Neural progenitor cell (in vitro differentiated cells): ENCODE measurements around the gene SPATA12.

ENCODE experiments used
- CTCF ChIP-seq: fragments of 200-600 bp; sonication (generic); IDR thresholded peaks from 2 replicates; pipeline ENCODE4 v1.5.1; 2017; ENCODE audit warnings: antibody characterized with exemption, mild to moderate bottlenecking
- EZH2 ChIP-seq: fragments of 200-600 bp; sonication (generic); IDR thresholded peaks from 2 replicates; pipeline ENCODE4 v1.6.1; 2017; ENCODE audit warnings: antibody characterized with exemption, mild to moderate bottlenecking, moderate library complexity
- EZH2phosphoT487 ChIP-seq: fragments of 200-600 bp; sonication (generic); IDR thresholded peaks from 2 replicates; pipeline ENCODE4 v1.6.1; 2017; ENCODE audit warnings: antibody characterized with exemption

- no peak for TF ChIP-seq CTCF
- TF ChIP-seq EZH2phosphoT487: no peak
- TF ChIP-seq EZH2: no peak
Measured at GRCh38 chr3:57077630-57078343, 17.3 kb downstream of the SPATA12 start.
